ENCODE data around the gene MICALL2.

The MICALL2 gene

GRCh38 chr7:1411414-1411813 is 47.9 kb downstream of the MICALL2 start:
- no peak overlapping the region for H3K4me3 ChIP-seq (ENCODE audit: control insufficient read depth, low read depth, low read length)
- TF ChIP-seq, protein P1, sequence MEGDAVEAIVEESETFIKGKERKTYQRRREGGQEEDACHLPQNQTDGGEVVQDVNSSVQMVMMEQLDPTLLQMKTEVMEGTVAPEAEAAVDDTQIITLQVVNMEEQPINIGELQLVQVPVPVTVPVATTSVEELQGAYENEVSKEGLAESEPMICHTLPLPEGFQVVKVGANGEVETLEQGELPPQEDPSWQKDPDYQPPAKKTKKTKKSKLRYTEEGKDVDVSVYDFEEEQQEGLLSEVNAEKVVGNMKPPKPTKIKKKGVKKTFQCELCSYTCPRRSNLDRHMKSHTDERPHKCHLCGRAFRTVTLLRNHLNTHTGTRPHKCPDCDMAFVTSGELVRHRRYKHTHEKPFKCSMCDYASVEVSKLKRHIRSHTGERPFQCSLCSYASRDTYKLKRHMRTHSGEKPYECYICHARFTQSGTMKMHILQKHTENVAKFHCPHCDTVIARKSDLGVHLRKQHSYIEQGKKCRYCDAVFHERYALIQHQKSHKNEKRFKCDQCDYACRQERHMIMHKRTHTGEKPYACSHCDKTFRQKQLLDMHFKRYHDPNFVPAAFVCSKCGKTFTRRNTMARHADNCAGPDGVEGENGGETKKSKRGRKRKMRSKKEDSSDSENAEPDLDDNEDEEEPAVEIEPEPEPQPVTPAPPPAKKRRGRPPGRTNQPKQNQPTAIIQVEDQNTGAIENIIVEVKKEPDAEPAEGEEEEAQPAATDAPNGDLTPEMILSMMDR (IDR thresholded peaks at IDR 0.05; ENCODE audit: control insufficient read depth, insufficient read depth, low read depth, low read length, missing control alignments): no peak
- no peak for DNase-seq (ENCODE audit: low read depth)

DNA sequence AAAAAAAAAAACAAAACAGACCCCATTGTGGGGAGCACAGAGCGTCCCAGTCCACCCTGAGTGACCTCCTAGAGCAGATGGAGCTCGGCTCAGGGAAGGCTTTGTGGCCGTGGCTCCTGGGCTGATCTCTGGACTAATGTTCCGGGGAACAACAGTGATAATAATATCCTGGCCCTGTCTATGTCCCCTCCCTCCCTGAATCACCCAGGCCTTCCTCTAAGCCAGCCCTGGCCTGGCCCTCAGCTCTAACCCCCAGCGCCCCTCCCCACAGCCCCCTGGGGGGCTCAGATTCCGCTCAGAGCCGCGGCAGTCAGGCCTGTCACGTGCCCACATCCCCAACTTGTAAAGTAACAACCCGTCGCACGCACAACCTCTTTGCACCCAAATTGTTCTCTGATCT is 48.3 kb downstream of the MICALL2 start:
- no peak for DNase-seq (ENCODE audit: low read depth)
- TF ChIP-seq, protein P1 (IDR thresholded peaks at IDR 0.05; ENCODE audit: control insufficient read depth, insufficient read depth, low read depth, low read length, missing control alignments): no peak
- no peak overlapping the region for H3K4me3 ChIP-seq (ENCODE audit: control insufficient read depth, low read depth, low read length)

DNA sequence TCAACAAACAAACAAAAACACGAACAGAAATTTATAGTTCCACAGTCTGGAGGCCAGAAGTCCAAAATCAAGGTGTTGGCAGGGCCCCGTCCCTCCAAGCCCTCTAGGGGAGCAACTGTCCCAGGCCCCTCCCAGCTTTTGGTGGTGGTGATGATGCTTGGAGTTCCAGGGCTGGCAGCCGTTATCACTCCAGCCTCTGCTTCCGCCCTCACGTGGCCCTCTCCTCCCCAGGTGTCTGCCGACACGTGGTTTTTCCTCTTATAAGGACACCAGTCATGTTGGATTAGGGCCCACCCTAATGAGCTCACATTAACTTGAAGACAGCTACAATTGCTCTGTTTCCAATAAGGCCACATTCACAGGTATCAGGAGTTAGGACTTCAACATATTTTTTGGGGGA is 49.7 kb downstream of the MICALL2 start:
- no peak overlapping the region for H3K4me3 ChIP-seq (ENCODE audit: control insufficient read depth, low read depth, low read length)
- TF ChIP-seq, protein P1 (IDR thresholded peaks at IDR 0.05; ENCODE audit: control insufficient read depth, insufficient read depth, low read depth, low read length, missing control alignments): no peak
- no peak for DNase-seq (ENCODE audit: low read depth)

DNA sequence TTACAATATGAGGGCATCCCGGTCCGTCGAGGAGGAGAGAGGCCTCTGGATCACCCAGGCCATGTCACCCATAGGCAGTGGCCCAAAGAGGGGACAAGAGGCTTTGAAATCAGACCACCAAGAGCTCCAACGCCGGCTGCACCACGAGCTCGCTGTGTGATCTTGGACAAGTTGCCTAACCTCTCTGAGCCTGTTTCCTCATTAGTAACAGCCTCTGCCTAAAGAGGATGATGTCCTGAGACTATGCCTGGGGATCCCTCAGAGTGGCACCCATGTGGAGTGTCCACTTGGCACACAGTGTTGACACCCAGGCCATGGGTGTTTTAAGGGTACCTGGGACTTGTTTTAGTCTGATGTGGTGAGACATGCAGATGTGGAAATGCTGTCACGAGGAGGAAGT is 50.8 kb downstream of the MICALL2 start:
- TF ChIP-seq, protein P1 (IDR thresholded peaks at IDR 0.05; ENCODE audit: control insufficient read depth, insufficient read depth, low read depth, low read length, missing control alignments): no peak
- no peak for DNase-seq (ENCODE audit: low read depth)
- no peak overlapping the region for H3K4me3 ChIP-seq (ENCODE audit: control insufficient read depth, low read depth, low read length)

- no peak overlapping the region for H3K4me3 ChIP-seq (ENCODE audit: control insufficient read depth, low read depth, low read length)
- no peak for DNase-seq (ENCODE audit: low read depth)
- TF ChIP-seq, protein P1 (IDR thresholded peaks at IDR 0.05; ENCODE audit: control insufficient read depth, insufficient read depth, low read depth, low read length, missing control alignments): no peak
Observed at GRCh38 chr7:1407892-1408291, 51.4 kb downstream of the MICALL2 start.

DNA sequence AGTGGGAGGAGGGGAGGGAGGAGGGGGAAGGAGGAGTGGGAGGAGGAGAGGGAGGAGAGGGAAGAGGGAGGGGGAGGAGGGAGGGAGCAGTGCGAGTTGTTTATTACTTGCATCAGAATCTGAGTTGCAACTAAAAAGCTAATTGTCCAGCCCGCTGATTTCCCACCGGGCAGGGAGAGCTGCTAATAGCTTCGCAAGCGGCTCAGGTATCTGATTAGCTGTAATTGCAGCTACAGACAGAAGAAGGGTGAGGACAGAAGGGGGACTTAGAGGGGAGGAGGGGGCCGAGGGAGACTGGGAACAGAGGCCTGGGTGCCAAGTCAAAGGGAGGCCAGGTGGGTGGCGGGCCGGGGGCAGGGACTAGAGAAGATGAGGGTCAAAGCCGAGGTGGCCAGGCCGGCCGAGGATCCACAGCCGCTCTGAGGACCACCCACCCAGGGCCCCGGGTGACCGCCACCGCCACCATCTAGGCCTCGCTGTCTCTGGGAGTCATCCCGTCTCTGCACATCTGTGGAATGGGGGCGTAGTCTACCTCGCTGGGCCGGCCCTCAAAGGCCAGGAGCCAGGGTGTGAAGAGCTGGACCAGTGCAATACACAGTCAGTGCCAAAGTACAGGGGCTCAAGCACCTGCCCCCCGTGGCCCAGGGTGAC is 54.2 kb downstream of the MICALL2 start:
- TF ChIP-seq, protein P1 (IDR thresholded peaks at IDR 0.05; ENCODE audit: control insufficient read depth, insufficient read depth, low read depth, low read length, missing control alignments): no peak
- no peak overlapping the region for H3K4me3 ChIP-seq (ENCODE audit: control insufficient read depth, low read depth, low read length)

DNA sequence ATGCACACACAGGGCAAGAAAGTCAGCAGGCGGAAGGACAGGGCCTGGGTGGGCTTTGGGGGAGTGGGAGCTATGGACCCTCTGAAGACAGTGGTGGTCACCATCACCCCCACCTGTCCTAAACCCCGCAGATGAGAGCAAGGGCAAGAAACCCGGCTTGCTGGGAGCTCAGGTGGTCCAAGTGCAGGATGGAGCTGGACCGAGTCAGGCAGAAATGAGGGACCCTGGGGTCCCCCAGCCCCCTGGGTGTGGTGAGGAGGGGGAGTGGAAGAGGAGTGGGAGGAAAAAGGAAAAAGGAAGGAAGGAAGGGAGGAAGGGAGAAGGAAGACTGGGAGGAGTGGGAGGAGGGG is 54.8 kb downstream of the MICALL2 start:
- H3K4me3 ChIP-seq (ENCODE audit: control insufficient read depth, low read depth, low read length): no peak overlapping the region
- DNase-seq (ENCODE audit: low read depth): no peak
- TF ChIP-seq, protein P1 (IDR thresholded peaks at IDR 0.05; ENCODE audit: control insufficient read depth, insufficient read depth, low read depth, low read length, missing control alignments): no peak

More for the DNA sequence above, 54.2 kb downstream of the MICALL2 start:
- DNase-seq (ENCODE audit: low read depth): no peak

Measured in AG09309 (cell line).